Liver (tissue), 9 donors: ENCODE measurements around the gene SMIM13. TPM values are rescaled to one million over a fixed set of nuclear protein-coding genes. Genes with fewer than 3 reads are reported as not detected.

Experiments
- DNase-seq: peaks from one replicate; pipeline ENCODE4 v3.0.0-alpha.2; 2017; ENCODE audit warnings: low spot score
- H3K27ac ChIP-seq, 2 donors: one replicate each; pipeline ENCODE4 v1.7.0; 2013; ENCODE audit warnings: inconsistent platforms in 2 of 2, low read length in 2 of 2, control low read depth in 1 of 2, low read depth in 1 of 2, mild to moderate bottlenecking in 1 of 2
- H3K27me3 ChIP-seq, 4 donors: one replicate each; pipeline versions ENCODE4 v1.6.1 to v1.7.0; 2013; ENCODE audit warnings: low read length in 3 of 4, inconsistent platforms in 1 of 4, mild to moderate bottlenecking in 1 of 4, moderate library complexity in 1 of 4; ENCODE audit not compliant: control insufficient read depth in 4 of 4, insufficient read depth in 4 of 4
- H3K36me3 ChIP-seq, 4 donors: one replicate each; pipeline versions ENCODE4 v1.6.1 to v1.7.0; 2013; ENCODE audit warnings: low read length in 3 of 4, mild to moderate bottlenecking in 3 of 4, low read depth in 1 of 4, moderate library complexity in 1 of 4; ENCODE audit not compliant: control insufficient read depth in 4 of 4, insufficient read depth in 3 of 4
- H3K4me1 ChIP-seq, 4 donors: one replicate each; pipeline versions ENCODE4 v1.6.1 to v1.7.0; 2013; ENCODE audit warnings: low read length in 3 of 4, mild to moderate bottlenecking in 3 of 4, moderate library complexity in 1 of 4; ENCODE audit not compliant: control insufficient read depth in 4 of 4, insufficient read depth in 4 of 4
- H3K4me3 ChIP-seq, 3 donors: one replicate each; pipeline versions ENCODE4 v1.6.1 to v1.7.0; 2013; ENCODE audit warnings: low read length in 3 of 3, control low read depth in 1 of 3, low read depth in 1 of 3, mild to moderate bottlenecking in 1 of 3
- H3K9ac ChIP-seq, 2 donors: one replicate each; pipeline ENCODE4 v1.7.0; 2013; ENCODE audit warnings: low read length in 2 of 2, mild to moderate bottlenecking in 2 of 2, moderate library complexity in 2 of 2, control low read depth in 1 of 2, low read depth in 1 of 2
- H3K9me3 ChIP-seq, 4 donors: one replicate each; pipeline versions ENCODE4 v1.6.1 to v1.7.0; 2013; ENCODE audit warnings: low read length in 3 of 4; ENCODE audit not compliant: control insufficient read depth in 4 of 4
- EGR1 ChIP-seq, 2 donors: IDR thresholded peaks; 2 replicates each; pipeline ENCODE4 v1.6.1; 2016 to 2018; ENCODE audit warnings: antibody characterized with exemption in 2 of 2, low read depth in 2 of 2
- FOXA1 ChIP-seq: IDR thresholded peaks from 2 replicates; pipeline ENCODE4 v1.6.1; 2016; ENCODE audit warnings: antibody characterized with exemption
- FOXA2 ChIP-seq: IDR thresholded peaks from 2 replicates; pipeline ENCODE4 v1.6.1; 2016; ENCODE audit warnings: antibody characterized with exemption
- GABPA ChIP-seq, 2 donors: IDR thresholded peaks in 1 of 2; conservative IDR thresholded peaks in 1 of 2; 2 replicates each; pipeline ENCODE4 v1.6.1; 2016; ENCODE audit warnings: antibody characterized with exemption in 2 of 2, mild to moderate bottlenecking in 1 of 2, moderate library complexity in 1 of 2
- HNF4A ChIP-seq, 2 donors: conservative IDR thresholded peaks; 2 replicates each; pipeline ENCODE4 v1.6.1; 2016; ENCODE audit warnings: antibody characterized with exemption in 2 of 2, mild to moderate bottlenecking in 2 of 2
- HNF4G ChIP-seq: IDR thresholded peaks from 2 replicates; pipeline ENCODE4 v1.6.1; 2016; ENCODE audit warnings: antibody characterized with exemption
- JUND ChIP-seq, 2 donors: IDR thresholded peaks; 2 replicates each; pipeline ENCODE4 v1.6.1; 2016; ENCODE audit warnings: antibody characterized with exemption in 2 of 2
- NR2F2 ChIP-seq: IDR thresholded peaks from 2 replicates; pipeline ENCODE4 v1.6.1; 2016; ENCODE audit warnings: antibody characterized with exemption
- RAD21 ChIP-seq, 2 donors: IDR thresholded peaks; 2 replicates each; pipeline ENCODE4 v1.6.1; 2016; ENCODE audit warnings: antibody characterized with exemption in 2 of 2, mild to moderate bottlenecking in 2 of 2
- RXRA ChIP-seq, 2 donors: IDR thresholded peaks; 2 replicates each; pipeline ENCODE4 v1.6.1; 2017 to 2018; ENCODE audit warnings: antibody characterized with exemption in 2 of 2, mild to moderate bottlenecking in 1 of 2
- SP1 ChIP-seq: IDR thresholded peaks from 2 replicates; pipeline ENCODE4 v1.6.1; 2018; ENCODE audit warnings: antibody characterized with exemption, mild to moderate bottlenecking
- TAF1 ChIP-seq: conservative IDR thresholded peaks from 2 replicates; pipeline ENCODE4 v1.6.1; 2016; ENCODE audit warnings: antibody characterized with exemption, mild to moderate bottlenecking
- YY1 ChIP-seq: IDR thresholded peaks from 2 replicates; pipeline ENCODE4 v1.6.1; 2016; ENCODE audit warnings: antibody characterized with exemption, mild to moderate bottlenecking
- WGBS: extraction: QIAGEN DNeasy Blood & Tissue Kit; methylation state at CpG from one replicate; pipeline ENCODE4 v1.1.7; 2013; 5-methylcytosine and 5-hydroxymethylcytosine counted together
- polyA plus RNA-seq, 2 donors: library from polyadenylated mRNA; stranded (reverse) in 1 of 2; unstranded in 1 of 2; fragments of 200-250 nt in 1 of 2; fragments of >200 nt in 1 of 2; fragmentation: Nextera tagmentation in 1 of 2; extraction: Ambion mirVana in 1 of 2; gene quantifications; one replicate each; pipeline versions ENCODE4 v1.2.1 to v1.2.3, GENCODE V29; 2013 to 2015
- total RNA-seq, 2 donors: library from RNA; depleted of rRNA; stranded (reverse); fragments of >200 nt; gene quantifications; one replicate each; pipeline ENCODE4 v1.2.3, GENCODE V29; 2014
- TF ChIP-seq, protein P1 (sequence below): IDR thresholded peaks from 2 replicates; pipeline ENCODE4 v1.6.1; 2016; ENCODE audit warnings: antibody characterized with exemption
- TF ChIP-seq, protein P2 (sequence below): IDR thresholded peaks from 2 replicates; pipeline ENCODE4 v1.6.1; 2016; ENCODE audit warnings: antibody characterized with exemption, mild to moderate bottlenecking
- TF ChIP-seq, protein P3 (sequence below): IDR thresholded peaks from 2 replicates; pipeline ENCODE4 v1.6.1; 2016; ENCODE audit warnings: antibody characterized with exemption
- TF ChIP-seq, protein P4 (sequence below): fragments of 150-350 bp; IDR thresholded peaks from 2 replicates; pipeline ENCODE4 v1.5.1; 2017; ENCODE audit warnings: improper control_type of control experiment, low read depth, low read length; ENCODE audit not compliant: missing input control
- TF ChIP-seq, protein P5 (sequence below): IDR thresholded peaks from 2 replicates; pipeline ENCODE4 v1.6.1; 2016; ENCODE audit warnings: antibody characterized with exemption
- donor health status: healthy.
- donor health status: healthy.
- donor health status: healthy.
- donor health status: healthy.
- donor health status: healthy.

Gene SMIM13
- total and polyA plus RNA-seq, 4 donors: 2.8 to 9.0 (median 5.8) TPM

DNA sequence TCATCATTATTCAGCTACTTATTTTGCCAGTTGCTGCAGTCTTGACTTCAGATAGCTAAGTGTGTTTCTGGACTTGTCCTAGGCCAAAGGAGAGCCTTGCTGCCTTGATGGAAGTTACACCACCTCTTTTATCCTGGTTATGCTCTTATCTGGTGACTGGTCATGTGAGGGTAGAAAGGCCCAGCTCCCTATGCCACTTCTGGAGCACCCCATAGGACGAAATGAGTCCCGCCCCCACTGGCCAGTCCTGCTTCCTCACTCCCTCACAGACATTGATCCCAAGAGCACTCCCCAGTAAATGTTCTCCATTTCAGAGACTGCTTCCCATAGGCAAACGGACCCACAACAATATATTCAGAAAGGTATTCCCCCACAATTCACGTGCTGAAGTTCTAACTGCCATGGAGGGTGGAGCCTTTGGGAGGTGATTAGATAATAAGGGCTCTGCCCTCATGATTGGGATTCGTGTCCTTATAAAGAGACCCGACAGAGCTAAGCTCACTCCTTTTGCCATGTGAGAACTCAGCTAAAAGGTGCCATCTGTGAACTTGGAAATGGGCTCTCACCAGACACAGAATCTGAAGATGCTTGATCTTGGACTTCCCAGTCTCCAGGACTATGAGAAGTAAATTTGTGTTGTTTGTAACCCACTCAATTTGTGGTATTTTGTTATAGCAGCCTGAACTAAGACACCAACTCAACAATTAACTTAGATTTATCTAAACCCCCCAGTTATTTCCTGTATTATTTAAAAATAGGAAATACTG is 28.0 kb upstream of the SMIM13 start:
- TF ChIP-seq YY1 (no peak), FOXA2 (no peak), RXRA (IDR thresholded peaks at IDR 0.05) (no peak), TAF1 (no peak), SP1 (no peak), HNF4A (conservative IDR thresholded peaks at IDR 0.05) (no peak), NR2F2 (no peak), JUND (IDR thresholded peaks at IDR 0.05) (no peak), EGR1 (IDR thresholded peaks at IDR 0.05; ENCODE audit: low read depth in 2 of 2) (no peak), HNF4G (no peak), RAD21 (IDR thresholded peaks at IDR 0.05) (no peak), GABPA (IDR thresholded peaks at IDR 0.05 in 1 of 2, conservative IDR thresholded peaks at IDR 0.05 in 1 of 2) (no peak), FOXA1 (no peak)
- TF ChIP-seq, protein P1, sequence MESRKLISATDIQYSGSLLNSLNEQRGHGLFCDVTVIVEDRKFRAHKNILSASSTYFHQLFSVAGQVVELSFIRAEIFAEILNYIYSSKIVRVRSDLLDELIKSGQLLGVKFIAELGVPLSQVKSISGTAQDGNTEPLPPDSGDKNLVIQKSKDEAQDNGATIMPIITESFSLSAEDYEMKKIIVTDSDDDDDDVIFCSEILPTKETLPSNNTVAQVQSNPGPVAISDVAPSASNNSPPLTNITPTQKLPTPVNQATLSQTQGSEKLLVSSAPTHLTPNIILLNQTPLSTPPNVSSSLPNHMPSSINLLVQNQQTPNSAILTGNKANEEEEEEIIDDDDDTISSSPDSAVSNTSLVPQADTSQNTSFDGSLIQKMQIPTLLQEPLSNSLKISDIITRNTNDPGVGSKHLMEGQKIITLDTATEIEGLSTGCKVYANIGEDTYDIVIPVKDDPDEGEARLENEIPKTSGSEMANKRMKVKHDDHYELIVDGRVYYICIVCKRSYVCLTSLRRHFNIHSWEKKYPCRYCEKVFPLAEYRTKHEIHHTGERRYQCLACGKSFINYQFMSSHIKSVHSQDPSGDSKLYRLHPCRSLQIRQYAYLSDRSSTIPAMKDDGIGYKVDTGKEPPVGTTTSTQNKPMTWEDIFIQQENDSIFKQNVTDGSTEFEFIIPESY: no peak
- TF ChIP-seq, protein P2, sequence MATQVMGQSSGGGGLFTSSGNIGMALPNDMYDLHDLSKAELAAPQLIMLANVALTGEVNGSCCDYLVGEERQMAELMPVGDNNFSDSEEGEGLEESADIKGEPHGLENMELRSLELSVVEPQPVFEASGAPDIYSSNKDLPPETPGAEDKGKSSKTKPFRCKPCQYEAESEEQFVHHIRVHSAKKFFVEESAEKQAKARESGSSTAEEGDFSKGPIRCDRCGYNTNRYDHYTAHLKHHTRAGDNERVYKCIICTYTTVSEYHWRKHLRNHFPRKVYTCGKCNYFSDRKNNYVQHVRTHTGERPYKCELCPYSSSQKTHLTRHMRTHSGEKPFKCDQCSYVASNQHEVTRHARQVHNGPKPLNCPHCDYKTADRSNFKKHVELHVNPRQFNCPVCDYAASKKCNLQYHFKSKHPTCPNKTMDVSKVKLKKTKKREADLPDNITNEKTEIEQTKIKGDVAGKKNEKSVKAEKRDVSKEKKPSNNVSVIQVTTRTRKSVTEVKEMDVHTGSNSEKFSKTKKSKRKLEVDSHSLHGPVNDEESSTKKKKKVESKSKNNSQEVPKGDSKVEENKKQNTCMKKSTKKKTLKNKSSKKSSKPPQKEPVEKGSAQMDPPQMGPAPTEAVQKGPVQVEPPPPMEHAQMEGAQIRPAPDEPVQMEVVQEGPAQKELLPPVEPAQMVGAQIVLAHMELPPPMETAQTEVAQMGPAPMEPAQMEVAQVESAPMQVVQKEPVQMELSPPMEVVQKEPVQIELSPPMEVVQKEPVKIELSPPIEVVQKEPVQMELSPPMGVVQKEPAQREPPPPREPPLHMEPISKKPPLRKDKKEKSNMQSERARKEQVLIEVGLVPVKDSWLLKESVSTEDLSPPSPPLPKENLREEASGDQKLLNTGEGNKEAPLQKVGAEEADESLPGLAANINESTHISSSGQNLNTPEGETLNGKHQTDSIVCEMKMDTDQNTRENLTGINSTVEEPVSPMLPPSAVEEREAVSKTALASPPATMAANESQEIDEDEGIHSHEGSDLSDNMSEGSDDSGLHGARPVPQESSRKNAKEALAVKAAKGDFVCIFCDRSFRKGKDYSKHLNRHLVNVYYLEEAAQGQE: no peak
- TF ChIP-seq, protein P3, sequence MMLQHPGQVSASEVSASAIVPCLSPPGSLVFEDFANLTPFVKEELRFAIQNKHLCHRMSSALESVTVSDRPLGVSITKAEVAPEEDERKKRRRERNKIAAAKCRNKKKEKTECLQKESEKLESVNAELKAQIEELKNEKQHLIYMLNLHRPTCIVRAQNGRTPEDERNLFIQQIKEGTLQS: no peak
- TF ChIP-seq, protein P4, sequence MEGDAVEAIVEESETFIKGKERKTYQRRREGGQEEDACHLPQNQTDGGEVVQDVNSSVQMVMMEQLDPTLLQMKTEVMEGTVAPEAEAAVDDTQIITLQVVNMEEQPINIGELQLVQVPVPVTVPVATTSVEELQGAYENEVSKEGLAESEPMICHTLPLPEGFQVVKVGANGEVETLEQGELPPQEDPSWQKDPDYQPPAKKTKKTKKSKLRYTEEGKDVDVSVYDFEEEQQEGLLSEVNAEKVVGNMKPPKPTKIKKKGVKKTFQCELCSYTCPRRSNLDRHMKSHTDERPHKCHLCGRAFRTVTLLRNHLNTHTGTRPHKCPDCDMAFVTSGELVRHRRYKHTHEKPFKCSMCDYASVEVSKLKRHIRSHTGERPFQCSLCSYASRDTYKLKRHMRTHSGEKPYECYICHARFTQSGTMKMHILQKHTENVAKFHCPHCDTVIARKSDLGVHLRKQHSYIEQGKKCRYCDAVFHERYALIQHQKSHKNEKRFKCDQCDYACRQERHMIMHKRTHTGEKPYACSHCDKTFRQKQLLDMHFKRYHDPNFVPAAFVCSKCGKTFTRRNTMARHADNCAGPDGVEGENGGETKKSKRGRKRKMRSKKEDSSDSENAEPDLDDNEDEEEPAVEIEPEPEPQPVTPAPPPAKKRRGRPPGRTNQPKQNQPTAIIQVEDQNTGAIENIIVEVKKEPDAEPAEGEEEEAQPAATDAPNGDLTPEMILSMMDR: no peak
- TF ChIP-seq, protein P5, sequence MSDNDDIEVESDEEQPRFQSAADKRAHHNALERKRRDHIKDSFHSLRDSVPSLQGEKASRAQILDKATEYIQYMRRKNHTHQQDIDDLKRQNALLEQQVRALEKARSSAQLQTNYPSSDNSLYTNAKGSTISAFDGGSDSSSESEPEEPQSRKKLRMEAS: no peak
- Histone ChIP-seq H3K9ac (no peak overlapping the region), H3K9me3 (no peaks in the 10 kb centered on the region), H3K4me3 (no peak overlapping the region), H3K27ac (no peak overlapping the region), H3K4me1 (peaks cover 0 to 31% (median 29%) of the 10 kb centered on the region in 4 donors), H3K27me3 (no peaks in the 10 kb centered on the region), H3K36me3 (no peaks in the 10 kb centered on the region)
- DNase-seq: no peak
- 83% methylated on average over 6 of the region's 6 CpGs for WGBS
